Spleen (tissue), 7 donors: Measurements from ENCODE around the gene TET3.

Source experiments
- POLR2AphosphoS5 ChIP-seq, 3 donors: sonication (generic); formaldehyde crosslinking; IDR thresholded peaks; one replicate each; pipeline ENCODE4 v1.5.1; 2017; ENCODE audit warnings: antibody characterized with exemption in 3 of 3
- TF ChIP-seq, protein P1 (sequence below), 11 experiments: fragments of 200-600 bp in 7 of 11; fragments of 450-650 bp in 4 of 11; sonication (generic) in 4 of 11; IDR thresholded peaks in 8 of 11; conservative IDR thresholded peaks in 3 of 11; 1 replicate in 7 of 11; 2 replicates in 4 of 11; pipeline versions ENCODE4 v1.4.0 to v1.8.0; 2016 to 2021; ENCODE audit warnings: antibody characterized with exemption in 11 of 11, inconsistent platforms in 4 of 11, mild to moderate bottlenecking in 1 of 11
- donor health status: DM: no; HTN: no; CAD: no; lungs with moderate emphysema.
- donor health status: DM: no; HTN: no; CAD: no.
- donor health status: DM: no; HTN: no; CAD: no.

DNA sequence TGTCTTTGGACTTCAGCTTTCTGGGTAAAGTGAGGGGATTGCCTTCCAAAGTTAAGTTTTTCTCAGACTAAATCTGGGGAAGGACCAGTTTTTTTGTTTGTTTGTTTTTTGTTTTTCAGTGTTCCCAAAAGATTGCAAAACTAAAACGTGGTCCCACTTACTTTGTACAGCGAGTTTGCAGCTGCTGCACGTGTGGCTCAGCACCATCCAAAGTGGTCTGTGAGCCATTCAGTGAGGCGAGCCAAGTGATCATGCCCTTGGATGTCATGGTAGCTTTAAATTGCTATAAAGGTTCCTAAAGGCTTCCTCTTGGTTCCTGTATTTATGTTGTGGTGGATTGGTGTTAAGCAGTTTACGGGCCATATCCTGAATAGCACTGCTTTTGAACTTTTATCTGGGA lies 23.0 kb downstream of the TET3 start:
- TF ChIP-seq POLR2AphosphoS5 (IDR thresholded peaks at IDR 0.05), result no peak
- TF ChIP-seq, protein P1, sequence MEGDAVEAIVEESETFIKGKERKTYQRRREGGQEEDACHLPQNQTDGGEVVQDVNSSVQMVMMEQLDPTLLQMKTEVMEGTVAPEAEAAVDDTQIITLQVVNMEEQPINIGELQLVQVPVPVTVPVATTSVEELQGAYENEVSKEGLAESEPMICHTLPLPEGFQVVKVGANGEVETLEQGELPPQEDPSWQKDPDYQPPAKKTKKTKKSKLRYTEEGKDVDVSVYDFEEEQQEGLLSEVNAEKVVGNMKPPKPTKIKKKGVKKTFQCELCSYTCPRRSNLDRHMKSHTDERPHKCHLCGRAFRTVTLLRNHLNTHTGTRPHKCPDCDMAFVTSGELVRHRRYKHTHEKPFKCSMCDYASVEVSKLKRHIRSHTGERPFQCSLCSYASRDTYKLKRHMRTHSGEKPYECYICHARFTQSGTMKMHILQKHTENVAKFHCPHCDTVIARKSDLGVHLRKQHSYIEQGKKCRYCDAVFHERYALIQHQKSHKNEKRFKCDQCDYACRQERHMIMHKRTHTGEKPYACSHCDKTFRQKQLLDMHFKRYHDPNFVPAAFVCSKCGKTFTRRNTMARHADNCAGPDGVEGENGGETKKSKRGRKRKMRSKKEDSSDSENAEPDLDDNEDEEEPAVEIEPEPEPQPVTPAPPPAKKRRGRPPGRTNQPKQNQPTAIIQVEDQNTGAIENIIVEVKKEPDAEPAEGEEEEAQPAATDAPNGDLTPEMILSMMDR (IDR thresholded peaks at IDR 0.05 in 8 of 11, conservative IDR thresholded peaks at IDR 0.05 in 3 of 11), result no peak
